AG04449 (cell line): Measurements from ENCODE around the gene XRN2.

Experiments
- CTCF ChIA-PET: fragments of 350-600 bp; formaldehyde crosslinking; extraction: SDS; loops from one replicate; lab custom pipeline; 2021; ENCODE audit warnings: antibody characterized with exemption; lab: Yijun Ruan, JAX
- POLR2A ChIA-PET: fragments of 400-600, 350-600 bp; formaldehyde crosslinking; extraction: SDS; loops from one replicate; lab custom pipeline; 2020; ENCODE audit warnings: antibody characterized with exemption, inconsistent platforms; lab: Yijun Ruan, JAX
- DNase-seq: peaks from one replicate; pipeline ENCODE4 v3.0.0-alpha.2; 2010; ENCODE audit warnings: low read depth, low spot score
- H3K4me3 ChIP-seq: 2 replicates; pipeline ENCODE4 v1.5.1; 2011; ENCODE audit warnings: low read depth, mild to moderate bottlenecking, control low read depth, low read length
- CTCF ChIP-seq: IDR thresholded peaks from one replicate; pipeline ENCODE4 v1.5.1; 2011; ENCODE audit warnings: mild to moderate bottlenecking, moderate library complexity, low read length, control low read depth, inconsistent platforms; ENCODE audit not compliant: insufficient read depth; ENCODE audit errors: missing control alignments

Gene XRN2

GRCh38 chr20:21322083-21322710 lies 19.1 kb downstream of the XRN2 start:
- ChIA-PET CTCF (interaction anchor here (0.8 to 1.7 kb wide), 4 partner anchors 10 to 87 kb away, joined by 3 to 6 read pairs (median 3); no protein-coding TSS in a partner anchor), POLR2A (no interaction called here)
- DNase-seq, result no peak
- H3K4me3 ChIP-seq, result no peak overlapping the region
- no peak for TF ChIP-seq CTCF

GRCh38 chr20:21322921-21323331 lies 19.8 kb downstream of the XRN2 start:
- no peak for TF ChIP-seq CTCF
- no peak overlapping the region for H3K4me3 ChIP-seq
- no peak for DNase-seq
- CTCF ChIA-PET, result interaction anchor here (0.8 to 1.7 kb wide), 4 partner anchors 11 to 87 kb away, joined by 3 to 6 read pairs (median 3); no protein-coding TSS in a partner anchor
- POLR2A ChIA-PET, result no interaction called here

- DNase-seq, result no peak
- TF ChIP-seq CTCF, result no peak
- H3K4me3 ChIP-seq, result no peak overlapping the region
- POLR2A ChIA-PET, result no interaction called here
- CTCF ChIA-PET, result interaction anchor here (1.7 kb wide), 1 partner anchor 88 kb away, joined by 6 read pairs; no protein-coding TSS in a partner anchor
Observed at GRCh38 chr20:21323640-21324039, 20.5 kb downstream of the XRN2 start.

- H3K4me3 ChIP-seq, result no peak overlapping the region
- ChIA-PET CTCF (interaction anchor here (1.7 kb wide), 1 partner anchor 88 kb away, joined by 6 read pairs; no protein-coding TSS in a partner anchor), POLR2A (no interaction called here)
- no peak for DNase-seq
- no peak for TF ChIP-seq CTCF
Observed at GRCh38 chr20:21324126-21324525, 21.0 kb downstream of the XRN2 start.

- TF ChIP-seq CTCF, result no peak
- no peak overlapping the region for H3K4me3 ChIP-seq
- ChIA-PET CTCF (no interaction called here), POLR2A (no interaction called here)
- DNase-seq, result no peak
Observed at GRCh38 chr20:21325296-21325695, 22.2 kb downstream of the XRN2 start.

GRCh38 chr20:21326700-21327099 lies 23.6 kb downstream of the XRN2 start:
- no peak overlapping the region for H3K4me3 ChIP-seq
- POLR2A ChIA-PET, result no interaction called here
- TF ChIP-seq CTCF, result no peak
- CTCF ChIA-PET, result interaction anchor here (1.7 kb wide), 1 partner anchor 178 kb away, joined by 4 read pairs; no protein-coding TSS in a partner anchor
- DNase-seq, result no peak
